ENCODE measurements around the gene MAPK8IP1. TPM values are rescaled to one million over a fixed set of nuclear protein-coding genes. Genes with fewer than 3 reads are reported as not detected.
"Not testable (repeated sequence)": the region's sequence is repeated elsewhere in the genome, so short reads cannot be mapped to it uniquely, and the experiment has no call there.

Gene MAPK8IP1
- total RNA-seq, 2 experiments from 2014 or later, result 0.56 to 0.64 TPM

DNA sequence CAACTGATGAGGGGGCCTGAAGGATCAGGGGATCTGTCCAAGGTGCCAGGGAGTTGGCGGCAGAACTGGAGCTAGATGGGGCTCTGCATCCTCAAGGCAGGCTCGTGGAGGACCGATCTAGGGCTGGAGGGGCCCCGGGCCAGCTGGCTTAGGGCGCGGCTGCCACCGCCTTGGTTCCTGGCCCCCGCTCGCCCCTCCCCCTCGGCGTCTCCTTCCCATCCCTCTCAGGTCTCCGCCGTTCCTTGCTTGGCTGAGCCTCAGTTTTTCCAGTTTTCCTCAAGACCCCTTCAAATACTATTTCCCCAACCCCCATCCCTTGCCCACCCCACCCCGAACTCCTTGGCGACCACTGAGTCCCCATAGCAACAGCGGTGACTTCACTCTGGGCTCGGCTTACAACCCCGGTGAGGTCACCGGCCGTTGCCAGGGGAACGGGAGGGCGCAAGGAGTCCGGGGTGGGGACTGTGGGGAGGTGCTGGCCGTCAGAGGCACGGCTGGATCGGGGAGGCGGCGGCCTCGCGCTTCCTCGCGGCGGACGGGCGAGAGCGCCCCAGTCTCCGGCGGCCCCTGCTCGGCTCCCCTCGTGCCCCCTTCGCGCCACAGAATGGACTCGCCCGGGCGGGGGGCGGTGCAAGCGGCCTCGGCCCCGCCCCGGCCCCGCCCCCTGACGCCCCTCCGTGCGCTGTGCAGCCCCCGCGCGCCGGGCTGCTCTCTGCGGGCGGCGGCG is 14.2 kb downstream of the MAPK8IP1 start:
- no peaks in the 10 kb centered on the region for H3K9me3 Mint-ChIP-seq
- H3K4me1 Mint-ChIP-seq, result peaks cover 7% of the 10 kb centered on the region
- H3K27me3 Mint-ChIP-seq, result peaks cover 33% of the 10 kb centered on the region
- H3K4me3 Mint-ChIP-seq, result peak overlapping the region; percentile 45
- no peaks in the 10 kb centered on the region for H3K36me3 Mint-ChIP-seq (ENCODE audit: low read depth)
- ChIA-PET POLR2A (no interaction called here), CTCF (interaction anchor here (0.7 to 1.1 kb wide), 3 partner anchors 37 to 217 kb away, joined by 3 read pairs; no protein-coding TSS in a partner anchor)
- peak; percentile 69 for DNase-seq
- H3K27ac Mint-ChIP-seq, result no peak overlapping the region

DNA sequence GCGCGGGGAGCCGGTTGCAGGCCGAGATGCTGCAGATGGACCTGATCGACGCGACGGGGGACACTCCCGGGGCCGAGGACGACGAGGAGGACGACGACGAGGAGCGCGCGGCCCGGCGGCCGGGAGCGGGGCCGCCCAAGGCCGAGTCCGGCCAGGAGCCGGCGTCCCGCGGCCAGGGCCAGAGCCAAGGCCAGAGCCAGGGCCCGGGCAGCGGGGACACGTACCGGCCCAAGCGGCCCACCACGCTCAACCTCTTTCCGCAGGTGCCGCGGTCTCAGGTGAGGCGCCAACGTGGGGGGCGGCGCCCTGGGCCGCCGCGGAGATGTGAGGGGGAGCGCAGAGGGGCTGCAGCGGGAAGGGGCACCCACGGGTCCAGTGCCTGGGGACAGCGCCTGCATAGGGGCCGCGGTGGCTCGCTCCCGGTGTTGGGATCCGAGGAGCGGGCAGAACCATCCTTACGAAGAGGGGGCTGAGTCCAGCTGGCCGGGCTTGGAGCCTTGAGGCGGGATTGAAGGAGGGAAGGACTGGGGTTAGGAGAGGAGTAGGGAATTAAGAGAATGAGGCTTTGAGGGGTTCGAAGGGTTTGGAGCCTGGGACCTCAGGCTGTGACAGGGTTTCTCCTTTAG is 14.8 kb downstream of the MAPK8IP1 start:
- H3K36me3 Mint-ChIP-seq (ENCODE audit: low read depth); DNase-seq; POLR2A ChIA-PET; H3K9me3 Mint-ChIP-seq; H3K4me1 Mint-ChIP-seq: not testable (repeated sequence)
- H3K4me3 Mint-ChIP-seq, result peak overlapping the region; percentile 49
- H3K27me3 Mint-ChIP-seq, result peaks cover 30% of the 10 kb centered on the region
- peak overlapping the region; percentile 26 for H3K27ac Mint-ChIP-seq
- CTCF ChIA-PET, result interaction anchor here (1.2 kb wide), 1 partner anchor 13 kb away, joined by 3 read pairs; no protein-coding TSS in a partner anchor

GRCh38 chr11:45900916-45901617 is 15.6 kb downstream of the MAPK8IP1 start:
- Mint-ChIP-seq H3K27me3 (peaks cover 30% of the 10 kb centered on the region), H3K9me3 (no peaks in the 10 kb centered on the region), H3K27ac (no peak overlapping the region), H3K4me3 (peak overlapping the region; percentile 49), H3K36me3 (ENCODE audit: low read depth) (no peaks in the 10 kb centered on the region), H3K4me1 (peaks cover 9% of the 10 kb centered on the region)
- ChIA-PET CTCF (interaction anchor here (1.2 kb wide), 1 partner anchor 12 kb away, joined by 3 read pairs; no protein-coding TSS in a partner anchor), POLR2A (no interaction called here)
- no peak for DNase-seq

DNA sequence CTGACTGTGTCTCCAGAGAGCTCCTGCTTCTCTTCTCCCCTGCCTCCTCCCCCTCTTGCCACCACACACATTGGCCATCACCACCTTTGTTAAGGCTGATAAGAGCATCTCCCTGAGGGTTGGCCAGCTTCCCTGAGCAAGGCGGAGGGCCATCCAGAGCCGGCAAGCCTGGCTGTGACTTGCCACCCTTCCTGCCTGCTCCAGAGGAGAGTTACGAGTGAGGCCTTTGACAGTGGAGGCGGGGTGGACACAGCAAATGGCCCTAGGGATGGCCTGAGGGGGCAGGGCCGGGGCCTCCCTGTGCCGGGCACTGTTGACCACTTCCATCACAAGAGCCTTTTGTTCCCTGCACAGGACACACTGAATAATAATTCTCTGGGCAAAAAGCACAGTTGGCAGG is 16.2 kb downstream of the MAPK8IP1 start:
- ChIA-PET POLR2A (no interaction called here), CTCF (interaction anchor here (1.1 kb wide), 1 partner anchor 20 kb away, joined by 3 read pairs; no protein-coding TSS in a partner anchor)
- Mint-ChIP-seq H3K9me3 (no peaks in the 10 kb centered on the region), H3K36me3 (ENCODE audit: low read depth) (no peaks in the 10 kb centered on the region), H3K27me3 (peaks cover 30% of the 10 kb centered on the region), H3K4me3 (no peak overlapping the region), H3K27ac (no peak overlapping the region), H3K4me1 (peaks cover 11% of the 10 kb centered on the region)
- no peak for DNase-seq

GRCh38 chr11:45902452-45903380 is 17.3 kb downstream of the MAPK8IP1 start:
- Mint-ChIP-seq H3K27me3 (peaks cover 30% of the 10 kb centered on the region), H3K4me3 (no peak overlapping the region), H3K4me1 (peaks cover 11% of the 10 kb centered on the region), H3K9me3 (no peaks in the 10 kb centered on the region), H3K36me3 (ENCODE audit: low read depth) (no peaks in the 10 kb centered on the region), H3K27ac (no peak overlapping the region)
- DNase-seq, result no peak
- POLR2A ChIA-PET, result no interaction called here
- CTCF ChIA-PET, result interaction anchor here (1.1 kb wide), 1 partner anchor 19 kb away, joined by 3 read pairs; no protein-coding TSS in a partner anchor

- Mint-ChIP-seq H3K27ac (no peak overlapping the region), H3K9me3 (no peaks in the 10 kb centered on the region), H3K4me3 (no peak overlapping the region), H3K27me3 (peaks cover 17% of the 10 kb centered on the region), H3K36me3 (ENCODE audit: low read depth) (no peaks in the 10 kb centered on the region), H3K4me1 (peaks cover 9% of the 10 kb centered on the region)
- ChIA-PET CTCF (interaction anchor here (0.6 kb wide), 1 partner anchor 996 kb away, joined by 3 read pairs; no protein-coding TSS in a partner anchor), POLR2A (no interaction called here)
- DNase-seq, result no peak
Observed at GRCh38 chr11:45904309-45904915, 19.0 kb downstream of the MAPK8IP1 start.

- Mint-ChIP-seq H3K27ac (no peak overlapping the region), H3K9me3 (no peaks in the 10 kb centered on the region), H3K27me3 (peaks cover 17% of the 10 kb centered on the region), H3K4me1 (peaks cover 9% of the 10 kb centered on the region), H3K36me3 (ENCODE audit: low read depth) (no peaks in the 10 kb centered on the region), H3K4me3 (no peak overlapping the region)
- POLR2A ChIA-PET, result no interaction called here
- DNase-seq, result no peak
- CTCF ChIA-PET, result interaction anchor here (0.6 to 1.0 kb wide), 2 partner anchors 12 to 995 kb away, joined by 3 read pairs; no protein-coding TSS in a partner anchor
Observed at GRCh38 chr11:45905095-45905494, 19.6 kb downstream of the MAPK8IP1 start.

DNA sequence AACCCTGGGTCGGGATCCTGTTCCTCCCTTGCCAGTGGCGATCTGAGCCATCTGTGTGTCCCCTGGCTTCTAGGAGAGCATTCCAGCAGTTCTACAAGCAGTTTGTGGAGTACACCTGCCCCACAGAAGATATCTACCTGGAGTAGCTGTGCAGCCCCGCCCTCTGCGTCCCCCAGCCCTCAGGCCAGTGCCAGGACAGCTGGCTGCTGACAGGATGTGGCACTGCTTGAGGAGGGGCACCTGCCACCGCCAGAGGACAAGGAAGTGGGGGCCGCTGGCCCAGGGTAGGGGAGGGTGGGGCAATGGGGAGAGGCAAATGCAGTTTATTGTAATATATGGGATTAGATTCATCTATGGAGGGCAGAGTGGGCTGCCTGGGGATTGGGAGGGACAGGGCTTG is 20.1 kb downstream of the MAPK8IP1 start:
- peaks cover 15% of the 10 kb centered on the region for H3K27me3 Mint-ChIP-seq
- H3K9me3 Mint-ChIP-seq; H3K4me1 Mint-ChIP-seq; DNase-seq; H3K27ac Mint-ChIP-seq; H3K4me3 Mint-ChIP-seq; H3K36me3 Mint-ChIP-seq (ENCODE audit: low read depth); POLR2A ChIA-PET: not testable (repeated sequence)
- CTCF ChIA-PET, result interaction anchor here (1.0 to 1.1 kb wide), 2 partner anchors 13 to 21 kb away, joined by 3 to 5 read pairs; no protein-coding TSS in a partner anchor

- Mint-ChIP-seq H3K4me3 (no peak overlapping the region), H3K9me3 (no peaks in the 10 kb centered on the region), H3K27ac (peak overlapping the region; percentile 62), H3K27me3 (peaks cover 8% of the 10 kb centered on the region), H3K4me1 (peaks cover 5% of the 10 kb centered on the region), H3K36me3 (ENCODE audit: low read depth) (peaks cover 5% of the 10 kb centered on the region)
- ChIA-PET POLR2A (no interaction called here), CTCF (interaction anchor here (0.6 to 1.1 kb wide), 3 partner anchors 13 to 105 kb away, joined by 3 to 5 read pairs (median 3); no protein-coding TSS in a partner anchor)
- DNase-seq, result no peak
Observed at GRCh38 chr11:45906096-45906682, 20.7 kb downstream of the MAPK8IP1 start.

- POLR2A ChIA-PET, result no interaction called here
- Mint-ChIP-seq H3K27me3 (no peaks in the 10 kb centered on the region), H3K4me1 (peaks cover 5% of the 10 kb centered on the region), H3K4me3 (no peak within 1 kb of the TSS), H3K9me3 (no peaks in the 10 kb centered on the region), H3K27ac (peak within 1 kb of the TSS; percentile 62), H3K36me3 (ENCODE audit: low read depth) (peaks cover 7% of the 10 kb centered on the region)
- CTCF ChIA-PET, result interaction anchor here (1.2 kb wide), 1 partner anchor 10 kb away, joined by 3 read pairs; the partner anchor contains the start of gene PEX16
- no peak for DNase-seq
Observed at GRCh38 chr11:45906965-45907611, 21.6 kb downstream of the MAPK8IP1 start, which contains the start of gene FREY1. Gene FREY1 (minus strand): TSS chr11:45907271. CDS start chr11:45907245, 26 bp downstream.

DNA sequence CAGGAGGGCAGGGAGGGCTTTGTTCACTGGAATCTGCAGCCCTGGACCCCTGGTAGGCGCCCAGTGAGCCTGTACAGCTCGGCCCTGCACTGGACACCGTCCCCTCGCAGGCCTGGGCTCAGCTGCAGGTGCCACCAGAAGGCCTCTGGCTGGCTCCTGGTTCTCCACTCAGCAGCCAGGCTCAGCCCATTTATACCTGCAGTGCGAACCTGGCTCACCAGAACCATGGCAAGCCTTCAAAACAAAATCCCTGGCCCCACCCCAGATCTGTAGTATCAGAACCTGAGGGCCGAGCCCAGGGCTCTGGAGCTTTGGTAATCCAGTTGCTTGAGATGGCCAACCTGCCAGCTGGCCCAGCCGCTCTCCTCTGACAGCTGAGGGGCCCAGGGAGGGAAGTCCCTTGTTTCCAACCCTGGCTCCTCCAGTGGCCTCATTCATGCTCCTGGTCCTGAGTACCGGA is 22.5 kb downstream of the MAPK8IP1 start:
- Mint-ChIP-seq H3K27me3 (no peaks in the 10 kb centered on the region), H3K4me3 (no peak overlapping the region)

More for the DNA sequence above, 22.5 kb downstream of the MAPK8IP1 start:
- DNase-seq, result no peak
- ChIA-PET CTCF (interaction anchor here (1.2 kb wide), 1 partner anchor 9 kb away, joined by 3 read pairs; the partner anchor contains the start of gene PEX16), POLR2A (no interaction called here)
- peaks cover 5% of the 10 kb centered on the region for H3K4me1 Mint-ChIP-seq
- H3K27ac Mint-ChIP-seq, result no peak overlapping the region
- H3K36me3 Mint-ChIP-seq (ENCODE audit: low read depth), result peaks cover 7% of the 10 kb centered on the region
- H3K9me3 Mint-ChIP-seq, result no peaks in the 10 kb centered on the region

Measured in activated CD4-positive, alpha-beta T cell treated with anti-CD3 and anti-CD28 coated beads, Interleukin-2, amount 10 ng/mL, durations not matched to agents 7 days and 5 days (primary cell).